Tibial nerve (tissue), 4 donors: Measurements from ENCODE around the gene RASA3. TPM values are rescaled to one million over a fixed set of nuclear protein-coding genes. Genes with fewer than 3 reads are reported as not detected.

Experiments used
- DNase-seq, 2 donors: peaks; one replicate each; pipeline ENCODE4 v3.0.0-alpha.2; 2019; ENCODE audit warnings: low spot score in 2 of 2
- H3K27ac ChIP-seq, 4 donors: fragments of 200-600 bp; sonication (generic) in 3 of 4; one replicate each; pipeline ENCODE4 v1.5.1; 2017 to 2019; ENCODE audit warnings: mild to moderate bottlenecking in 1 of 4
- H3K27me3 ChIP-seq, 2 donors: fragments of 200-600 bp; sonication (generic) in 1 of 2; one replicate each; pipeline versions ENCODE4 v1.5.1 to v1.6.0; 2017 to 2019
- H3K36me3 ChIP-seq, 3 donors: fragments of 200-600 bp; sonication (generic); one replicate each; pipeline ENCODE4 v1.5.1; 2018 to 2019
- H3K4me1 ChIP-seq, 4 donors: fragments of 200-600 bp; sonication (generic) in 3 of 4; one replicate each; pipeline ENCODE4 v1.5.1; 2017 to 2019
- H3K4me3 ChIP-seq, 4 donors: fragments of 200-600 bp; sonication (generic) in 3 of 4; one replicate each; pipeline ENCODE4 v1.5.1; 2017 to 2019; ENCODE audit warnings: mild to moderate bottlenecking in 1 of 4, moderate library complexity in 1 of 4
- H3K9me3 ChIP-seq, 4 donors: fragments of 200-600 bp; sonication (generic) in 3 of 4; one replicate each; pipeline ENCODE4 v1.5.1; 2017 to 2019
- EP300 ChIP-seq, 2 donors: sonication (generic); formaldehyde crosslinking; IDR thresholded peaks; one replicate each; pipeline ENCODE4 v1.6.1; 2017; ENCODE audit warnings: antibody characterized with exemption in 2 of 2, mild to moderate bottlenecking in 1 of 2
- POLR2A ChIP-seq, 2 donors: fragments of 450-650 bp; IDR thresholded peaks; one replicate each; pipeline ENCODE4 v1.6.1; 2017; ENCODE audit warnings: antibody characterized with exemption in 2 of 2, mild to moderate bottlenecking in 2 of 2, moderate library complexity in 2 of 2
- WGBS, 2 donors: methylation state at CpG; one replicate each; pipeline ENCODE4 v1.1.5; 2018; 5-methylcytosine and 5-hydroxymethylcytosine counted together
- total RNA-seq, 4 donors: library from RNA; depleted of rRNA; stranded (reverse); fragments of >200 nt; gene quantifications; one replicate each; pipeline ENCODE4 v1.1.0, GENCODE V29; 2016
- TF ChIP-seq, protein P1 (sequence below), 5 experiments: fragments of 200-600 bp in 3 of 5; fragments of 450-650 bp in 2 of 5; sonication (generic) in 3 of 5; IDR thresholded peaks; one replicate each; pipeline ENCODE4 v1.5.1; 2016 to 2019; ENCODE audit warnings: antibody characterized with exemption in 5 of 5, mild to moderate bottlenecking in 3 of 5, moderate library complexity in 2 of 5

RASA3 gene
- total RNA-seq, 4 donors from 2014 or later = 36.2 to 63.3 (median 46.3) TPM

DNA sequence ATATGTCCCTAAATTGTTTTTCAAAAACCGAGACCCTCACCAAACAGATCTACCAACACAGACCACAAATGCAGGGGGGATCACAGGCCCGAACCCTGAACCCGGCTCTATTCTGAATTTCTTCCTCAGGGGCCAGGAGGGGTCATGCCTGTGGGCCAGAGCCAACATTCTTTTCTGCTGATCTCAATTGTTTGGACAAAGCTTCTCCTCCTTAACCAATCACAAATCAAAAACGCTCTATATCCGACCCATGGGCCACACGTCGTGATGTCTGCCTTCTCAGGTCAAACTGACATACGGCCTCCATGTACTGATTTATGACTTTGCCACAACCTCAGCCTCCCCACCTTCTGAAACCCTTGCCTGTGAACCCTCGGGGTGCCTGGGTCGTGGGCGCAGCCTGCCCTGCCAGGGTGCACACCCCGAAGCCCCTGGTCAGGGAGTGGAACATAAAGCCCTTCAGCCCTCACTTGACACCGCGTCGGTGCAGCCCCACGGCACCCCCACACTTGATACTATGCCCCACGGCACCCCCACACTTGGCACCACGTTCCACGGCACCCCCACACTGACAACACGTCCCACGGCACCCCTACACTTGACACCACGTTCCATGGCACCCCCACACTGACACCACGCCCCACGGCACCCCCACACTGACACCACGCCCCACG, 100.2 kb downstream of the RASA3 start:
- Histone ChIP-seq H3K9me3 (no peaks in the 10 kb centered on the region), H3K36me3 (peaks cover 0 to 11% (median 0%) of the 10 kb centered on the region in 3 donors), H3K27me3 (no peaks in the 10 kb centered on the region), H3K4me1 (peaks cover 3 to 76% (median 37%) of the 10 kb centered on the region in 4 donors), H3K4me3 (no peak overlapping the region), H3K27ac (peak overlapping the region; percentile 37 to 86 (median 72))
- WGBS, 2 donors = 37 to 51% methylated on average over 23 to 25 of the region's 26 CpGs
- peak in 1 of 2 donors; percentile 16 for TF ChIP-seq EP300 (IDR thresholded peaks at IDR 0.05)
- TF ChIP-seq, protein P1, sequence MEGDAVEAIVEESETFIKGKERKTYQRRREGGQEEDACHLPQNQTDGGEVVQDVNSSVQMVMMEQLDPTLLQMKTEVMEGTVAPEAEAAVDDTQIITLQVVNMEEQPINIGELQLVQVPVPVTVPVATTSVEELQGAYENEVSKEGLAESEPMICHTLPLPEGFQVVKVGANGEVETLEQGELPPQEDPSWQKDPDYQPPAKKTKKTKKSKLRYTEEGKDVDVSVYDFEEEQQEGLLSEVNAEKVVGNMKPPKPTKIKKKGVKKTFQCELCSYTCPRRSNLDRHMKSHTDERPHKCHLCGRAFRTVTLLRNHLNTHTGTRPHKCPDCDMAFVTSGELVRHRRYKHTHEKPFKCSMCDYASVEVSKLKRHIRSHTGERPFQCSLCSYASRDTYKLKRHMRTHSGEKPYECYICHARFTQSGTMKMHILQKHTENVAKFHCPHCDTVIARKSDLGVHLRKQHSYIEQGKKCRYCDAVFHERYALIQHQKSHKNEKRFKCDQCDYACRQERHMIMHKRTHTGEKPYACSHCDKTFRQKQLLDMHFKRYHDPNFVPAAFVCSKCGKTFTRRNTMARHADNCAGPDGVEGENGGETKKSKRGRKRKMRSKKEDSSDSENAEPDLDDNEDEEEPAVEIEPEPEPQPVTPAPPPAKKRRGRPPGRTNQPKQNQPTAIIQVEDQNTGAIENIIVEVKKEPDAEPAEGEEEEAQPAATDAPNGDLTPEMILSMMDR (IDR thresholded peaks at IDR 0.05) = no peak
- no peak for TF ChIP-seq POLR2A (IDR thresholded peaks at IDR 0.05)
- DNase-seq = no peak

DNA sequence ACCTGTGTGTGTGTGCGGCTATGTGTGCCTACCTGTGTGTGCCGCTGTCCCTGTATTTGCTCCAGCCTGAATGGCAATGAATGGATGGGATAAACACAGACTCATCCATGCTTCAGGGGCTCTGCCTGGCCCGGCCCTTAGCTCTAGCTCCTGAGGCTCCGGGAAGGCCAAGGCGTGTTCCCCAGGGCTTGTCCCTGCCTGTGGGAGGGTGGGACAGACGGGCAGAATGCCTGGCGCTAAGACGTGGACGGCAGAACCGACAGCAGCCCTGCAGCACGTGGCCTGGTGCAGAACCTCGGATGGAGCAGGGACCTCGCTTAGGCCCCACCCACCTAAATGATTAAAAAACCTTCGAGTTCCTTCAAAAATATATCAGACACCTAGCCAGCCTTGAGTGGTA, 100.8 kb downstream of the RASA3 start:
- DNase-seq = no peak
- H3K27ac ChIP-seq = peak overlapping the region in 3 of 4 donors; percentile 37 to 86 (median 81)
- no peaks in the 10 kb centered on the region for H3K27me3 ChIP-seq
- no peaks in the 10 kb centered on the region for H3K9me3 ChIP-seq
- no peak overlapping the region for H3K4me3 ChIP-seq
- H3K4me1 ChIP-seq = peaks cover 3 to 74% (median 41%) of the 10 kb centered on the region in 4 donors
- WGBS, 2 donors = 41 to 43% methylated on average over 13 to 14 of the region's 14 CpGs
- TF ChIP-seq, protein P1 (IDR thresholded peaks at IDR 0.05) = no peak
- TF ChIP-seq EP300 (IDR thresholded peaks at IDR 0.05) (no peak), POLR2A (IDR thresholded peaks at IDR 0.05) (no peak)
- peaks cover 0 to 16% (median 0%) of the 10 kb centered on the region in 3 donors for H3K36me3 ChIP-seq

DNA sequence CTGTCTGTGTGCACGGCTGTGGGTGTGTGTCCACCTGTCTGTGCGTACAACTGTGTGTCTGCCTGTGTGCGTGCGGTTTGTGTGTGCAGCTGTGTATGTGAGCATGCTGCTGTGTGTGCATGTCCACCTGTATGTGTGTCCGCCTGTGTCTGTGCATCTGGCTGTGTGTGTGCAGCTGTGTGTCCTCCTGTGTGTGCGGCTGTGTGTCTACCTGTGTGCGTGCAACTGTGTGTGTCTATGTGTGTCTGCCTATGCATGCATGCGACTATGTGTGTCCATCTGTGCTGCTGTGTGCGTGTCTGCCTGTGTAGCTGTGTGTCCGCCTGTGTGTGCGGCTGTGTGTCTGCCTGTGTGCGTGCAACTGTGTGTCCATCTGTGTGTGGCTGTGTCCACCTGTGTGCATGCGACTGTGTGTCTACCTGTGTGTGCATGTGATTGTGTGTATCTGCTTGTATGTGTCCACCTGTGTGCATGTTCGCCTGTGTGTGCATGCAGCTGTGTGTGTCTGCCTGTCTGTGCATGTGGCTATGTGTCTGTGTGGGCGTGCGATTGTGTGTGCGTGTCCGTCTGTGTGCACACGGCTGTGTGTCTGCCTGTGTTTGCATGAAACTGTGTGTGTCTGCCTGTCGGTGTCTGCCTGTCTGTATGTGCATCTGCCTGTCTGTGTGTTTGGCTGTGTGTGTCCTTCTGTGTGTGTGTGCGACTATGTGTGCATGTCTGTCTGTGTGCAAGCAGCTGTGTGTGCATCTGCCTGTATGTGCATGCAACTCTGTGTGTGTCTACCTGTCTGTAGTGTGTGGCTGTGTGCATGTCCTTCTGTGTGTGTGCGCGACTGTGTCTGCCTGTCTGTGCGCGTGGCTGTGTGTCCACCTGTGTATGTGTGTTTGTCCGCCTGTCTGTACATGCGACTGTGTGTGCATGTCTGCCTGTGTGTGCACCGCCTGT, 101.5 kb downstream of the RASA3 start:
- 93 to 94% methylated on average over 20 to 28 of the region's 28 CpGs for WGBS, 2 donors
- H3K36me3 ChIP-seq = peaks cover 0 to 23% (median 0%) of the 10 kb centered on the region in 3 donors
- DNase-seq = no peak
- no peaks in the 10 kb centered on the region for H3K27me3 ChIP-seq
- H3K4me1 ChIP-seq = peaks cover 3 to 74% (median 46%) of the 10 kb centered on the region in 4 donors
- no peaks in the 10 kb centered on the region for H3K9me3 ChIP-seq
- TF ChIP-seq EP300 (IDR thresholded peaks at IDR 0.05) (no peak), POLR2A (IDR thresholded peaks at IDR 0.05) (no peak)
- TF ChIP-seq, protein P1 (IDR thresholded peaks at IDR 0.05) = no peak
- H3K4me3 ChIP-seq = no peak overlapping the region
- peak overlapping the region in 3 of 4 donors; percentile 37 to 86 (median 81) for H3K27ac ChIP-seq

DNA sequence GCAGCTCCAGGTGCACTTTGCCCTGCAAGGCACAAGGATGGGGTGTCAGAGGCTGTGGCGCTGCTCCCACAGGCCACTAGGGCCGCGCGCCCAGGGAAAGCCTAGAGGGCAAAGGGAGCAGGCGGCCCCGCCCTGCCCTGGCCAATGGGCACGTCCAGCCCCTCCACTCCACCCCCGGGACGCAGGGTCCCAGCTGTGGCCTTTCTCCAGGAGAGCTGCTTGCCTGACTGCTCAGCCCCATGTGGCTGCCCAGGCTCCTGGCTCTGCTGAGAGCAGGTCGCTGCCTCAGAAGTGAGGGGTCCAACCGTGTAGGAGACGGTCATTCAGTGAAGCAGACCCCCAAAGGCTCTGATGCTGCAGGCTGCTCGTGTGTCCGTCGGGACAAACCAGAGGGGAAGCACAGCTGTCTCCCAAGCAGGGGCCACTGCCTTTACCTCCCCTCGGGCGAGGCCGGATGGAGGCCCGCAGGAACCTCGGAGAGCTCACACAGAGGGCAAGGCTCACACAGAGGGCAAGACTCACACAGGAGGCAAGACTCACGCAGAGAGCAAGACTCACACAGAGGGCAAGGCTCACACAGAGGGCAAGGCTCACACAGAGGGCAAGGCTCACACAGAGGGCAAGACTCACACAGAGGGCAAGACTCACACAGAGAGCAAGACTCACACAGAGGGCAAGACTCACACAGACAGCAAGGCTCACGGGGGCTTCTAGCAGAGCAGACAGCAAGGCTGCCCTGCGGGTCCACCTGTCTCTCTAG, 102.4 kb downstream of the RASA3 start:
- H3K27ac ChIP-seq = peak overlapping the region in 2 of 4 donors; percentile 25 to 29
- no peaks in the 10 kb centered on the region for H3K9me3 ChIP-seq
- H3K36me3 ChIP-seq = peaks cover 0 to 30% (median 0%) of the 10 kb centered on the region in 3 donors
- H3K4me3 ChIP-seq = no peak overlapping the region
- H3K4me1 ChIP-seq = peaks cover 3 to 69% (median 44%) of the 10 kb centered on the region in 4 donors
- no peak for DNase-seq
- 63% methylated on average over 20 to 23 of the region's 23 CpGs for WGBS, 2 donors
- no peaks in the 10 kb centered on the region for H3K27me3 ChIP-seq
- TF ChIP-seq, protein P1 (IDR thresholded peaks at IDR 0.05) = no peak
- no peak for TF ChIP-seq POLR2A (IDR thresholded peaks at IDR 0.05)
- TF ChIP-seq EP300 (IDR thresholded peaks at IDR 0.05) = no peak
